ENCODE measurements around the gene BUD31. TPM values are rescaled to one million over a fixed set of nuclear protein-coding genes. Genes with fewer than 3 reads are reported as not detected.
A peak's percentile ranks its signal among the peaks of the same experiment; 100 is the strongest.

Gene BUD31
- total and polyA plus RNA-seq, 9 of the 15 experiments (the other 6 are each of a cell fraction or from before 2014, with no cell fraction given) = 105 to 342 (median 247) TPM

- TF ChIP-seq POLR2AphosphoS2 (IDR thresholded peaks at IDR 0.05; ENCODE audit: low read length) (no peak), BRCA1 (IDR thresholded peaks at IDR 0.05) (no peak), BRCA1 (CRISPR knock-in tag; IDR thresholded peaks at IDR 0.05) (no peak), TRIM25 (IDR thresholded peaks at IDR 0.05; ENCODE audit: borderline replicate concordance) (no peak), E4F1 (CRISPR knock-in tag; IDR thresholded peaks at IDR 0.05; ENCODE audit: borderline replicate concordance) (no peak), KAT2B (IDR thresholded peaks at IDR 0.05; ENCODE audit: low read depth, low read length) (no peak), FUS (optimal IDR thresholded peaks at IDR 0.05; ENCODE audit: low read depth, low read length) (peak; percentile 41), U2AF2 (optimal IDR thresholded peaks at IDR 0.05; ENCODE audit: low read depth, low read length) (no peak), AFF4 (CRISPR knock-in tag; IDR thresholded peaks at IDR 0.05) (no peak), NFXL1 (CRISPR knock-in tag; IDR thresholded peaks at IDR 0.05) (no peak), TFAM (CRISPR knock-in tag; conservative IDR thresholded peaks at IDR 0.05) (no peak), HMGN3 (IDR thresholded peaks at IDR 0.05; ENCODE audit: borderline replicate concordance, extremely low read depth, insufficient read length, low read depth, low read length) (peak; percentile 90), ZSCAN29 (IDR thresholded peaks at IDR 0.05) (0 out of 2 replicates have a peak, but pooled peaks have one; percentile 14), HMG20A (CRISPR knock-in tag; conservative IDR thresholded peaks at IDR 0.05) (no peak), HNRNPK (IDR thresholded peaks at IDR 0.05; ENCODE audit: low read depth, low read length, poor library complexity, severe bottlenecking) (peak; percentile 48), ARID3A (IDR thresholded peaks at IDR 0.05; ENCODE audit: borderline replicate concordance, low read depth, low read length) (0 out of 2 replicates have a peak, but pooled peaks have one; percentile 18)
These were observed 30.1 kb downstream of the BUD31 start, which contains the start of the genes CPSF4 and PTCD1 (continued) for GRCh38 chr7:99438573-99439480.
